ENCODE results near the gene NFASC.

GRCh38 chr1:204858363-204858821 lies 12.3 kb upstream of the NFASC start:
- TF ChIP-seq CTCF (IDR thresholded peaks at IDR 0.05) (no peak), POLR2A (IDR thresholded peaks at IDR 0.05) (no peak)
